Activated CD4-positive, alpha-beta T cell treated with anti-CD3 and anti-CD28 coated beads for 48 hours (primary cell): ENCODE measurements around the gene TELO2.

ENCODE experiments used
- DNase-seq: peaks from one replicate; pipeline ENCODE4 v3.0.0-alpha.2; 2020

Gene TELO2

DNA sequence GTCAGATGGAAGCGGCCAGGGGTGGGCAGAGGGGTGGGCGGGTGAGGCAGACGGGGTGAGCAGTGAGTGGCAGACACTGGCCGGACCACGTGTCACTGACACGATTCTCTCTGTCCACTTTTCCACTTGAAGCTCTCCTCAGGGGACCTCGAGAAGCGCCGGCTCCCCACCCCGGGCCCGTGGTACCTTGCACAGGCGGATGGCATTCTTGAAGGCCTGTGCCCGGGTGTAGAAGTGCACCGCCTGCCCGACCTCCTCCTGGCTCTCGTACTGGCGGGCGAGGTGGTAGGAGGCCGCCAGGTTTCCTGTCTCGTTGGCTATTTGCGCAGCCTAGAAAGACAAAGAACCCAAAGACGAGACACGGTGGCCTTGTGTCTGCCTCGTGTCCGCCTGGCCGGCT lies 31.2 kb downstream of the TELO2 start:
- no peak for DNase-seq

DNA sequence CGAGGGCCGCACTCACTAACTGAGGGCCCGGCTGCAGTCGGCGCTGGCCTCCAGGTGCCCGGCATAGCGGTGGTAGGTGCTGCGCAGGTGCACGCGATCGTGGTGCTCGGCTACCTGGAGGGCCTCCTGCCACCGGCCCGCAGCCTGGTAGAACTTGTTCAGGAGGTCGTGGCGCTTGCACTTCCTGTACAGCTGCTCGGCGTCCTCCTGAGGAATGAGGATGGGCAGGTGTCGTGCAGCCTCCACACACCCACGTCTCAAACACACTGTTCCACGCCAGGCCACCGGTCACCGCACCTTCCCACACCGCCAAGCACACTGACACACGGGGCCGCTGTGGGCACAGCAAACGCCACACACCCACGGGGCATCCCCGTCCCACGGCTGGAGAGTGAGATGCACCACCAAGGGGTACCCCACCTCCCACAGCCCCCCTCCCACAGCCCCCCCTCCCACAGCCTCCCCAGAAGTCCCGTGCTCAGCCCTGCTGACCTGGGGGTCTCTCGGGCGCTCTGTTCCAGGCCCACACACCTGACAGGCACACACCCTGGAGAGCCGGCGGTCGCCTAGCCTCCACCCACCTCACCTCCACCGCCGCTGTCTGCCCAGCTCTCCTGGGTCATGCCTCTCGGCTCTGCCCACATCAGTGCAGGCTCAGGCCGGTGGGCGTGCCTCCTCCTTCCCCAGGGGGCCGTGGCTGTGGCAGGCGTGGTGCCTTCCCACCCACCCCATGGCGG lies 32.9 kb downstream of the TELO2 start:
- DNase-seq: peak; percentile 24

DNA sequence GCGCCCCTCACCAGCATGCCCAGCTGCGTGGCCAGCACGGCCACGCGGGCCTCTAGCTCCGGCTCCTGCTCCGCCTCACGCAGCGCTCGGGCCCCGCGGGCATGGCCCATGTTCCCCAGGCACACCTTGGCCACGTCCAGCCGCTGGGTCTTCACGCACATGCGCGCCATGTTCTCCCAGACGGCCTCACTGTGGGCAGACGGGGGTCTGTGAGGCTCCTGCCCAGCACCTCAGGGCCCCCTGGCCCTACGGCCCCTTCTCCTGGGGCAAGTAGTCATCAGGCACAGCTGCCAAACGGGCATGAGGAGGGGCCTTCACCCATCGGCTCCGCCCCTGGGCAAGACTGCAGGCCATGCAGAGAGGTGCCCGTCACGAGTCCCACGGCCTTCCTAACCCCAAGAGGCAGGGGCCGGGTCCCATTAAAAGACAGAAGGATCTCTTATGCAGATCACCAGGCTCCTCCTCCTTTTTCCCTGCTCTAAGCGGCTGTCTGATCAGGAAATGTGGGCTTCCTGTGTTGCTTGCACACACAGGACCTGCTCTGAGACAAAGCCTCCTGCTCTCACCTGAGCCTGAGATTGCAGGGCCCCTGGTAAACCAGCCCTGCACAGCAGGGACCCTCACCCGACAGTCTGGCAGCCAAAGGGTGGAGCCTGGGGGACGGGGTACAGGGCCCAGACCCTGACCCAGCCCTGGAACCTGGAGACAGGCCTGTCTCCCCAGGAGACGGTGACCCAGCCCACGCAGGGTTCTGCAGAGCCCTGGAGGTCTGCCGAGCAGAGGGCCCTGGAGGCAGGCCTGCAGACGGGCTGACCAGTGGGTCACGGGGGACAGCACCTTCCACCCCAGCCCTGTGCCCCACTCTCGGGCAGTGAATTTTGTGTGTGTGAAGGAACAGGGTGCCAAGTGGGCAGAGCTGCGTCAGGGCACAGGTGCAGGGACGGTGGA lies 33.7 kb downstream of the TELO2 start:
- DNase-seq: peak; percentile 30

DNA sequence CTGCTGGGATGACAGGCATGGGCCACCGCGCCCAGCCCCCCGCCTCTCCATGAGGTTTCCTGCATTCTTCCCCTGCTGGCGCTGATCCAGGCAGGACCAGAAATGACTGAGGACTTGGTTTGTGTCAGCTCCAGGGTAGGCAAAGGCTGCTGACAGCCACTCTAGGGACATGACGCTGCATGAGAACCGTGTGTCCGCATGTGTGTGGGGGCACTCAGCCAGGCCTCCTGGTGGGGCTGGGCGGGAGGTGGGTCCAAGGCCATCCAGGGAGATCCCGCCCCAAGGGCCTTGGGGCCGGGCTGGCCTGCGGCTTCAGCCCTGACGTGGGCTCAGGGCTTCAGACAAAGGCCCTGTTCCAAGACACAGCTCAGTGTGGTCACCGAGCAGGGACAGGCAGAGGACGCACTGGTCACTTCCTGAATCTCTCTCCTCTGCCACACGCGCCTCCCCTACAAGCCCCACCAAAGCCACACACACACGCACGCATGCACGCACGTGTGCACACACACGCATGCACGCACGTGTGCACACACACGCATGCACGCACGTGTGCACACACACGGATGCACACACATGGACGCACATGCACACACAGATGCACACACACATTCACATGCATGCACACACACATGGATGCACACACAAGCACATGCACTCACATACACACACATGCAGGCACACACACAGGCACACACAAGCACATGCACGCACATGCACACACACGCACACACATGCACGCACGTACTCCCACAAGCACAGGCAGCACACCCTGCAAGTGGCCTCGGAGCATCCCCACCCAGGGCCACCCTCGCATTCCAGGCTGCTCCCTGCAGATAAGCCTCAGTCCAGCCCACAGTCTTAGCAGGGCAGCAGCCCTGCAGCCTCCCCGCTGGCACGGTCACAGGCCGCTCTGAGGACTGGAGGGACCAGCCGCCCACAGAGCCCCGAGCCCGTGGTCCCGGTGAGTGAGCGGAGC lies 35.0 kb downstream of the TELO2 start:
- no peak for DNase-seq

DNA sequence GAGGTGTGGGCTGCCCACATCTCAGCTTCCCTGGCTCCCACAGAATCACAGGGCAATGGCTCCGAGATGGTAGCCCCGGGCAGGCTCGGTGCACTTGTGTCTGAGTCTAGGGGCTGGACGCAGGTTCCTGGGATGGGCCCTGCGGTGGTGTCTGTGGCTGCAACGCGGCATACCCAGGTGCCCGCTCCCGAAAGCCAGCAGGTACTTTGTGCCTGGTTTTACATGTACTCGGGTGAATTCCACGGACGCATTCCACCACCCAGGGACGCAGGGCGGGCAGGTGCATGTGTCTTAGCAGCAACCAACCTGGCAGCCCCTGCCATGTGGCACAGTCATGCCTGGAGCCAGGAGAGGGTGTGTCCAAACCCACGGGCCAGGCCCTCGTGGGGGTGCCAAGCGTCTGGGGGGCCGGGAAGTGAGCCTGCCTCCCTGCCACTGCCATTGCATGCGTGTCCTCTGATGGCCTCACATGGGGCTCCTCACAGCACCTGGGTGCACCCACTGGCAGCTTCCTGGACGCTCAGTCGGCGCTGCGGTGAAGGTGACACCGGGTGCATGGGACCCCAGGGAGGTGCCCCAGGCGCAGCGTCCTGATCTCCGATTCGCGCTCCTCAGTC lies 35.9 kb downstream of the TELO2 start:
- no peak for DNase-seq

DNA sequence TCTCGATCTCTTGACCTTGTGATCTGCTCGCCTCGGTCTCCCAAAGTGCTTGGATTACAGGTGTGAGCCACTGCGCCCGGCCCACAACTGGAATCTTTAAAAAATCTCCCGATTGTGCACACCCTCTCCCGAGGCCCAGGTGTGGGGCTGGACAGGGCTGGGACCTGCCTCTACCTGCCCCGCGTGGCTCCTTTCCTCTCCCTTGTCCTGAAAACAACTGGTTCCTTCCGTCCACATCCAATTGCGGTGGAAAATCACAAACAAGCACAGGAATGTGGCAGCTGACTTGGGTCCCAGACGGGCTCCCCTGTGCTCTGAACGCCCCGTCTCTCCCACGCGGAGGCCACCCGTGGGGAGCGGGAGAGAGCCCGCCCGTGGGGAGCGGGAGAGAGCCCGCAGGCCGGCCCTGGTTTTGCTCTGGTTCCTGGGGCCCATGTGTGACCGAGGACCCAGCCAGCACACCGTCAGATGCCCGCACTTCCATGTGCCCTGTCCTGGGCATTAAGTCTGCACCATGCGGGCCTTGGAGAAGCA lies 37.3 kb downstream of the TELO2 start:
- DNase-seq: no peak

DNA sequence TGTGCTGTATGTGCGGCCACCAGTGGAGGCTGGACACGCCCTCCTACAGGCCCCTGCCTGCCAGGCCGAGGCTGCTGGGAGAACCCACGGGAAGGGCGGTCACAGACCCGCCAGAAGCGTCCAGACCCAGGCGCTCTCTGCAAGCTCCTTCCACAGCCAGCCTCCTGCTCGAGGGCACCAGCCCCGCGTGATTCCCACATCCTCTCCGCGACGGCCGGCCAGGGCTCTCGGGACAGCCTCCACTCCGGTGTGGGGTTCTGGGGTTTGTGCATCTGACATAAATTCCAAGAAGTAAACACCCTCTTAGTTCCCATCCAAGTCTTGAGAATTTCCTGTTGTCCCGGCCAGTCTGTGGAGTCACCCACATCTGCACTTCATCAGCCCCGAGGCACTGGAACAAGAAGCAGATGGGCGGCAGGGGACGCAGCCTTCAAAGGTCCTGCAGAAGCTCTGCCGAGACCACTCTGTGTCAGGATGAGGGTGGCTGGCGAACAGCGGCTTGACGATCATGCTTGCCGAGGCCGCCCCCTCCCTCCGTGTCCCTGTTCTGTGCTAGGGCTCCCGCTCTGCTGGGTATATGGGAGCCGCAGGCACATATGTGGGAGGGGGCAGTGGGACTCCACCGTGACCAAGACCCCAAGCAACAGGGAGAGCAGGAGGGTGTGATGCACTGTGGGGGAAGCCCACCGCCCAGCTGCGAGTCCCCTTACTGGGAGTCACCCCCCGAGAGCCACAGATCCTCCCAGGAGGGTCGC lies 37.9 kb downstream of the TELO2 start:
- DNase-seq: no peak

DNA sequence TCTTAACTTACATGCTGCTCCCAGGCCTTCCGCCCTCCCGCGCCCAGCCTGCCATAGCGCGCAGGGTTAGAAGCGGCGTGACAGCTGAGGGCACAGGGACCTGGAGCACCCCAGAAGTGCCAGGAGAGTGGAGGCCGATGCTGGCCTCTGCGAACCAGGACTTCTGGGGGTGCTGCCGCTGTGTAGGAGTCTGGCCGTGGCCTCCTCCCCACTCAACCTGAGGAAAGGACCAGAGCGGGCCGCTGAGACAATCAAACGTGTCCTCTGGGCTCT lies 38.4 kb downstream of the TELO2 start:
- no peak for DNase-seq

DNA sequence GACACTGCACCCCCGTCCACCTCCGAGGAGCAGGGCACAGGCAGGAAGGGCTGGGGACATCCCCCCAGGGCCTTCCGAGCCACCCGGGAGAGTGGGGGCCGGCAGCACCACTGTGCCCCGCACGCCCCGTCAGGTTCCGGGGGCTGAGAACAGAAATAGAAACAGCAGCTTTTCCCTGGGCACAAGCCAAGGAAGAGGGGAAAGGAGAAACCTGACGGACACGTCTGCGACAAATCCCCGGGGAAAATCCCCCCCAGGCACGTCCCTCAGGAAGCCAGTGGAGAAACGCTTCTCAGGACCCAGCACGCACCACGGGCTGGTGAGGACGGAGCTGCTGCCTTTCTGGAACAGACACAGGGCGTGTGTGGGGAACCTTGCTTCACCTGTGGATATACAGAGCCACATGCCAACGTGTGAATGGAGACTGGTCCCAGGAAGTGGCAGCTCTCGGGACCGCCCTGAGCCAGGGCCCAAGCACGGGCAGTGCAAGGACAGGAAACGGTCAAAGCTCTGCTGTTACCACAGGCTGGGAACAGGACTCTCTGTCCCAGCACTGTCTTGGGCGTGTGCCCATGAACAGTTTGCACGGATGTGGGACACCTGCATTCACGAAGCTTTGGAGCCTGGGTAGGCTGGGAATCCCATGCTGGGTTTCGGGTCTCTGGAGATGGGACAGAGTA lies 39.1 kb downstream of the TELO2 start:
- DNase-seq: no peak

DNA sequence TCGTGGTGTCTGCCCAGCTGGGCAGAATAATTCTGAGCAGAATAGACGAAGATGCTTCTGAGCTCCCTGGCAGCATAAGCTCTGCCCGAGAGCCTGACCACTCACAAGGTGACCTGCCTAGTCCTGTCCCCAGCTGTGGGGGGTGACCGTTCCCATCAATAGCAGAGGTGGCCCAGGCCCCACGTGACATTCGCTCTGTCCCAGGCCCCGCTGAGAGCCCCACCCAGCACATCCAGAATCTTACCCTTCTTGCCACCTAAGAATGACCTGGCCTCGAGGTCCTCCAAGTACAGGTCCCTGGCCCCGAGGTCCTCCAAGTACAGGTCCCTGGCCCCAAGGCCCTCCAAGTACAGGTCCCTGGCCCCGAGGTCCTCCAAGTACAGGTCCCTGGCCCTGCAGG lies 39.6 kb downstream of the TELO2 start:
- no peak for DNase-seq

DNA sequence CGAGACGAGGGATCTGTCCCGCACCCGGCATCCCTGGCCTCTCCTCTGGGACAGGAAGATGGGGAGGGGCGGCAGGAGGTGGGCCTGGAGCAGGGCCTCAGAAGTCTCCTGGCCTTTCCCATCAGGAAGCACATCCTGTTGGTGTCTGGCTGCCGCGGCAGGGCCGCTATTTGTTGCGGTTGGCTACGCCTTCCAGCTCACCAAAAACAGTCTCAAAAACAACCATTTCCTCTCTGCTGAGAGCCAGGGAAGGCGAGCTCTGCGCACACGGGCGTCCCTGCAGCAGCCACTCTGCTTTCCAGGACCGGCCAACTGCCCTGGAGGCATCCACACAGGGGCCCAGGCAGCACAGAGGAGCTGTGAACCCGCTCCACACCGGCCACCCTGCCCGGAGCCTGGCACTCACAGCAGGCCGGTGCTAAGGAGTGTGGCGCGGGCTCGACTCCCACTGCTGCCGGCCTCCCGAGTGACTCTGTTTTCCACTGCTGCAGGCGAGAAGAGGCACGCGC lies 40.3 kb downstream of the TELO2 start, which contains the start of gene TMEM204:
TMEM204 (plus strand) TSS at position 224 of the 509 bp plus-strand sequence. CDS start 610 bp downstream, outside the sequence.
- DNase-seq: peak; percentile 47

DNA sequence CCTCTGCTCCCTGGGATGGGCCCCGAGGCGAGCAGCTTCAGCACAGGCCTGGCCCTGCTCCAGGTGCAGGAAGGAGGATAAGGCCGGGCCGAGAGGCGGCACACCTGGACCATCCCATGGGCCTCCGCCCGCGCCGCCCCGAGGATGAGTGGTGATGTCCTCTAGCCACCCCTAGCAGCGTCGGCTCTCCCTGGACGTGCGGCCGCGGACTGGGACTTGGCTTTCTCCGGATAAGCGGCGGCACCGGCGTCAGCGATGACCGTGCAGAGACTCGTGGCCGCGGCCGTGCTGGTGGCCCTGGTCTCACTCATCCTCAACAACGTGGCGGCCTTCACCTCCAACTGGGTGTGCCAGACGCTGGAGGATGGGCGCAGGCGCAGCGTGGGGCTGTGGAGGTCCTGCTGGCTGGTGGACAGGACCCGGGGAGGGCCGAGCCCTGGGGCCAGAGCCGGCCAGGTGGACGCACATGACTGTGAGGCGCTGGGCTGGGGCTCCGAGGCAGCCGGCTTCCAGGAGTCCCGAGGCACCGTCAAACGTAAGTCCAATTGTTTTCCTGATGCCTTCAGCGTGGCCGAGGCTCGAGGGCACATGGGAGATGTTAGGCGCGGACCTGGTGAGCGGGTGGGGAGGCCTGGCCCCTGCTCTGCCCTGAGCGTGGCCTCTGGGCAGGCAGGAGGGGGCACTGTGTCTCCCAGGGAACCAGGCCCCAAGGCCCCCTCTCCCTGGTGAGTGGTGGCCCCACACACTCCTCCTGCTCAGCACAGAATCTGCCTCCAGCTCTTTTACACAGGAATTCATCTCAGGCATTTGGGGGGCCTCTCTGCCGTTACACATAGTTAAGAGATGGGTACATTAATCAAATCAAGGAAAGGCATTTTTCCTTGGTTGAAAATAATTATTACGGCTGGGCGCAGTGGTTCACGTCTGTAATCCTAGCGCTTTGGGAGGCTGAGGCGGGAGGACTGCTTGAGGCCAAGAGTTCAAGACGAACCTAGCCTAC lies 41.2 kb downstream of the TELO2 start:
- peak; percentile 47 for DNase-seq

DNA sequence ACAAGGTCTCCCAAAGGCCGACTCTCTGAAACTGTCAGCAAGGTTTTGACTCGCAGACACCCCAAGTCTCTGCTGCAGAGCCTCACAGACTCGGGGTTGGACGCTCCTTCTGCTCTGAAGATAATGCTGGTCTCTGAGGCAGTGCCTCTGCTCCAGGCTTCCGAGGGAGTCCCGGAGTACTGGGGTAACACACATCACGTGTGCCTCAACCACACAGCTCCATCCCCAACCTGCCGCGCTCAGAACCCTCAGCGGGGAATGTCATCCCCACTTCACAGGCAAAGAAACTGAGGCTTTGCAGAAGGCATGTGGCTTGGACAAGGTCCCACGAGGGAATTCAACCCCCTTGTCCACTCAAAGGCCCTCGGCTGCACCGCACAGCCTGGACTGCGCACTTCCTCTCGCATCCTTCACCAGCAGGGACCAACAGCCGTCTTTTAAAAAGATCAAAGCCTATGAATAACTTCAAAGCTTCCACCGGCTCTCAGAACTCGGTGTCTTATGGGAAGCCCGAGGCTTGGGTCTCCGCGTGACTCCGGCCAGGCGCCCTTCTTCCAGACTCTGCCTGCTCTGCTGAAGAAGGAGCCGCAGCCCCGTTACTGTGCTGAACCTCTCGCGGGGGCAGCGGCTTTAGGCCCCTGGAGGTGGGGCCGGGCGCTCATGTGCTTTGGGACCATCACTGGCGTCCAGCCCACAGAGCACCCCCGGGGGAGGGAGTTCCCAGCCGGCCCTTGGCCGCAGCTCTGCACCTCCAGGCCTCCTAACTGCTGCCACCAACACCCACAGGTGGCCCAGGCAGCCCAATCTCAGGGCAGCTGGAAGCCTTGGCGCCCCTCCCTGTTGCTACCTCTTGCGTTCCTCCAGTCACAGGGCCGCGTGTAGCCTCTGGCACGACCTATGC lies 42.5 kb downstream of the TELO2 start:
- DNase-seq: peak; percentile 48

DNA sequence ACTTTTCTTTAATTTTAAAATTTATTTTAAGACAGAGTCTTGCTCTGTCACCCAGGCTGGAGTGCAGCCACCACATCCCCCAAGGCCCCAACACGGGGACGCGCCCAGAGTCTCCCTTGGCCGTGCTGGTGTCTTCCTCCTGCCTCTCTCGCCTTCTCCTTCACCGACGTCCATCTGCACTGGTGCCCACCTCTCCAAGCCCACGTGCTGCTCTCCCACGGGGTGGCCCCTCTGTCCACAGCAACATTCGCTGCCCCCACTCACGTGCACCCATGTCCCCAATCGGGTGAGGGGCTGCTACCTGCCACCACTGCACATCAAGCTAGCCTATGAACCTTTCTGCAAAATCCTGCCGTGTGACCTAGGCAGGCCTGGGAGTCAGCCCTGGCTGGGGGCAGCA lies 43.4 kb downstream of the TELO2 start:
- DNase-seq: no peak

DNA sequence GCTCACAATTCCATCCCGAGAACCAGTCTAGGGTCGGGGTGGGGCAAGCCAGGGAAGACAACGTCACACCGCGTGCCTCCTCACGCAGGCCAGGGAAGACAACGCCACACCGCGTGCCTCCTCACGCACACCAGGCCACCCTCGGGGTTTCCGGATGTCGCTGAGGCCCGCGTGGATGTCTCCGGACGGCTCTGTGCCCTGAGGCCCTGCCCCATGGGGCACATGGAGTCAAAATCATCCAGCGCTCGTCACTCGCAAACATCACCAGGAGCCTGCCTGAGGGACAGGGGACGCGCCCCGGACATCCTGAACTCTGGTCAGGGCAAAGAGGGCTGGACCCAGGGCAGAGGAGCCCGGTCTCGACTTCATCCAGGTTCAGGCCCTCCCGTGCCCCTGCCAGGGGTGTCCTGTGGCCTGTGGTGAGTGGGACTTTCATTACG lies 44.0 kb downstream of the TELO2 start:
- no peak for DNase-seq

DNA sequence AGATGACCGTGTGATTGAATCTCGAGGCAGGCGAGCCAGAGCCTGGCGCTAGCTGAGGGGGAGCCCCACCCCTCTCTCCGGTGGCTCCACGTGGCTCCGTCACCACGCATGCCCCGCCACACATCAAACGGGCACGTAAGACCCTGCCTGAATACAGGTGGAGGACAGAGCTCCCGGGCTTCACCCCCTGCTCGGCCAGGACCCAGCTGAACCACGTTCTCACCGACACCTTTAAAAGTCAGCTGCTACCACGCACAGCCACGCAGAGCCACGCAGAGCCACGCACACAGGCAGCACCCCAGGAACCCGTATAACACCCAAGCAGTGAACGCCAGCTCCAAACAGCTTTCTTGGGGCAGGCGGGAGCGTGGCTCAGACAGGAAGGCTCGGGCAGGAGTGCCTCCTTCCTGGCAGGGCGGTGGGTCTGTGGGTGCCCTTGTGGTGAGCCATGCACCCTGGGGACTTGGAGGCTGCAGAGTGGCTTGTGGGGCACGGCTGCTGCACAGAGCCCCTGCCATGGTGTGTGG lies 44.7 kb downstream of the TELO2 start:
- DNase-seq: peak; percentile 57

DNA sequence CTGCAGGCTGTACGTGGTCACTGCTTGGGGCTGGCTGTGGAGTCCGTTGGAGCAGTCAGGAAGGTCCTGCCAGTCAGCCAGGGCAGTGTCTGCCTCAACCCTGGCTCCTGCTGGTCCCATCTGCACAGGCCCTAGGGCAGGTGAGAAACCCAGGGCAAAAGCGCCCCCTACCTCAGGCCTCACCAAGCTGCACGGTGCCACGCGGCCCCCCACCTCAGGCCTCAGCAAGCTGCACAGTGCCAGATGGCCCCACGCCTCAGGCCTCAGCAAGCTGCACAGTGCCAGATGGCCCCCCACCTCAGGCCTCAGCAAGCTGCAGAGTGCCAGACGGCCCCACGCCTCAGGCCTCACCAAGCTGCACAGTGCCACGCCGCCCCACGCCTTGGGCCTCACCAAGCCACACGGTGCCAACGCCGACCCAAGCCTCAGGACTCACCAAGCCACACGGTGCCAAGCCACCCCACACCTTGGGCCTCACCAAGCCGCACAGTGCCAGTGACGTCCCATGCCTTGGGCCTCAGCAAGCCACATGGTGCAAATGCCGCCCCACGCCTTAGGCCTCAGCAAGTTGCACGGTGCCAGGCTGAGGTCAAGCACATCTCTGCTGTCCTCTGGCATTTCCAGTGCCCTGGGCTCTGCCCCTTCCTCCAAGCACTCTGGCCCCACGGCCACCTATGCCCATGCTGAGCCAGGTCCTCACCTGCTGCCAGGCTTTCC lies 45.8 kb downstream of the TELO2 start:
- DNase-seq: peak; percentile 45
